ENCODE measurements around the gene RBM44.

GRCh38 chr2:237824085-237824484 lies 25.5 kb downstream of the RBM44 start:
- TF ChIP-seq CTCF (IDR thresholded peaks at IDR 0.05) (no peak), POLR2A (IDR thresholded peaks at IDR 0.05) (no peak)

All from testis (tissue), 2 donors.